Limb (tissue), 2 donors: Measurements from ENCODE around the gene GHDC.
"Not testable (repeated sequence)": the region's sequence is repeated elsewhere in the genome, so short reads cannot be mapped to it uniquely, and the experiment has no call there.

Experiments used
- DNase-seq, 2 donors: peaks; one replicate each; pipeline ENCODE4 v3.0.0-alpha.2; 2016; ENCODE audit errors: extremely low spot score in 2 of 2

GHDC gene

DNA sequence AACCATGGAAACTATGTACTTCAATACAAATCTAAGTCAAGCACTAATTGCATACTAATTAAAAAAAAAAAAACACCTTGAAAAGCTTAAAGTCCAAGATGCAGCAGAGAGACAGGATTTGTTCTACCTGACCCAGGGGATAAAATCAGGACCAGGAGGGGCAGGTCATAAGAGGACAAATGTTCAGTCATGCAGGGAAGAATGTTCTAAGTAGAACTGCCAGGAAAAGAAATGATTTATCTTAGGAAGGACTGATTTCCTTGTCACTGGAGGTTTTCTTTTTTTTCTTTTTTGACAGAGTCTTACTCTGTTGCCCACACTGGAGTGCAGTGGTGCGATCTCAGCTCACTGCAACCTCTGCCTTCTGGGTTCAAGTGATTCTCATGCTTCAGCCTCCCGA, 9.1 kb upstream of the GHDC start:
- no peak for DNase-seq

DNA sequence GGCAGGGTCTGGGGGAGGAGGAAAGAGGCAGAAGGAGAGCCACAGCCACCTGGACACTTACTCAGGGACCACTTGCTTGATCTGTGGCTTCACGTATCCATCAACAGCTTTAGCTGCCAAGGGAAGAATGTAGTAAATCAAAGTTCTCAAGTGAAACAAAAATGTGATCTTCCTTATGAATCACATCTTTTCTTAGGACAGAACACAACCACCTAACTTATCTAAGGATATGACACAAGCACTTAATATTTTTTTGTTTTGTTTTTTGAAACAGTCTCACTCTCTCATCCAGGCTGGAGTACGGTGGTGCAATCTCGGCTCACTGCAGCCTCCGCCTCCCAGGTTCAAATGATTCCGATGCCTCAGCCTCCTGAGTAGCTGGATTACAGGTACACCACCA, 8.4 kb upstream of the GHDC start:
- DNase-seq, result no peak

DNA sequence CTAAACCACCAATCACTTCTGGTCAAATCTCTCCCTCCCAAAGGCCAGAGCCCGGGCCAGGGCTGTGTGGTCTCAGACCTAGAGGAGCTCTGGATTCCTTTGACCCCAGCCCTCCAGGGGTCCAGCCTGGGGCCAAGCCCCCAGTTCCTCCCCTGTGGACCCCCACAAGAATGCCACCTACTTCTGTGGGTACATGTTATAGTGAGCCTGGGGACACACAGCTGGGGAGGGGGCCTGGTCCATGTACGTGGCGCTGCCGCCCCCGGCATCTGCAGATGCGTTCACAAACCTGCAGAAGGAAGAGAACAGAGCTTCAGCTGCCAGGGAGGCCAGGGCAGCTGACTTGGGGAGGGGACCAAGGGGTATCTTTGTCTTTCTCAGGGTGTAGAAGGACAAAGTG, 7.9 kb upstream of the GHDC start:
- no peak for DNase-seq

DNA sequence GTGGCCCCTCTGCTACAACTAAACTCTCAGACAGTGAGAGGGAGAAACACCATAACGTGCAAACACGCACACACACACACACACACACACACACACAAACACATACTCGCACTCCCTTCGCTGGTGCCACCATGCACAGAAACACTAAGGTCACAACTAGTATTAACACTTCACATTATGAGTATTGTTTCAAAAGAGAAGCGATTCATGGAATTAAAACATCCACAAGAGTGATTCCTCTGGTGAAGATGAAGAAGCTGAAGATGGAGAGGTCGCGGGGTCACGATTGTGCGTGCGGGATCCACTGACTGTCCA, 7.1 kb upstream of the GHDC start:
- DNase-seq, result no peak

DNA sequence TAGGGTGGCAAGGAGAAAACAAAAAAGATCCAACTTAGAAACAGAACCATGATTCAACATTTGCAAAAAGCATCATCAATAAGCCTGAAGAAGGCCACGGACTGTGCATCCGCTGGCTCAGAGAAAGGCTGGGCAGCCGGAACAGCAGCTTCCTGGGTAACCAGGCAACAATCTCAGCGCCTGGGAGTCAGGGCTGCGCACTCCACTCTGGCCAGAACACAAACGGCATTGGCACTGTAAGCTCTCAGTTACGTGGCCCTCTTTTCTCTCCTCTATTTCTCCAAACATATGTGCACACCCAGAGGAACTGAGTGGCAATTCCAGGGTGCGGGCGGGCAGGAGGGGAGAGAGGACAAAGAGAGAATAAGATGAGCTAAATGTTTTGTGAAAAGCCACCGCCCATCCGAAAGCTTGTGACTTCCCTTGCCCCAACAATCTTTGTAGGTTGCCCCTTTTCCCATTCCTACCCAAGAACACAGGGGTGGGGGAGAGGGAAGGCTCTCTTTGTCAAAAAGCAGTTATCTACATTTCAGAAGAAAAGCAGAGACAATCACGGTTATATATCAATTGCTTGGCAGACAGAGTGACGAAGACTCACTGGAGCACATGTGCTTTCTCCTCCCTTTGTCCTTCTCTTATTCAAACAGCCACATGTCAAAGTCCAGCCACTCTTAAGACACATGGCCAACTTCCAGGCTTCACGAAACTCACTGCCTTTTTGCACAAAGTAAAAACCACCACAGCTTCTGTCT, 6.6 kb upstream of the GHDC start:
- DNase-seq, result no peak

DNA sequence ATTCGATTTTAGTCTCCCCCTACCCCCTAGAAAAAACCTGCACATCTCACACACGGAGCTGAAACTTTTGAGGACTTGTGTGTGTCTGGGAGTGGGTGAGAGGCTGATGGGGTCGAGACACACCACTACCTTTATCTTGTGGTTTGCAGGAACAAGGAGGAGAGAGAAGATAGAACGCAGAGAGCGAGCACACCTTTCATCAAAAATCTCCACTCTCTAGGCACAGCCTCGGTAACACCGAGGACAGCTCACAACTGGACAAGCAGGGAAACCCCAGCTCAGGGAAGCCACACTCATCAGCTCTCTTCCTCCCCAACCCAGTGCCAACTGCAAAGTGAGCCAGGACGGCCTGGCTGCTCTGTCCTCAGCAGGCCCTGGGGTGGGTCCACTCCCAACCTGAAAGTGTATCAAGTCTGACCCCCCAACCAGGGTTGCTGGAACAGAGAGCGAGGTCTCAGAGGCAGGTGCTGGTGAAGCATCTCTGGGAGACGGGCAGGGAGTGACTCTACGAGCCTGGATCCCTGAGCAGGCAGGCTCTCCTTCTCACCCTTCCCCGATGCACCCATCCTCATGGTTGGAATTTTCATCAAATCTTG, 5.2 kb upstream of the GHDC start:
- DNase-seq, result no peak

DNA sequence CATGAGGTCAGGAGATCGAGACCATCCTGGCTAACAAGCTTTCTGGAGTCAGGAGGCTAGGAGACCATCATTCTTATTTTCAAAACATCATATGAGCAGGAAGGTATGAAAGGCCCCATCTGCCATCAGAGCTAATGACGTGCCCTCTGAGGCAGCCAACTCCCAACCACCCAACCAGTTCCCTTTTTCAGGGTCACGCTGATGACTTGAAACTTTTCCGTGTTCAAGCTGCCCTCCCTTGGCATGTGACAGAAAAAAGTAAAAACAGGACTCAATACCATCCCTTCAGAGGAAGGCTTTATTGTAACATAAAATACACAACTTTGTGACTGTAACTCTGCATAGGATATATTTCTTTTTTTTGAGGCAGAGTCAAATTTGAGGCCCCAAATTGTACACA, 4.6 kb upstream of the GHDC start:
- DNase-seq, result no peak

DNA sequence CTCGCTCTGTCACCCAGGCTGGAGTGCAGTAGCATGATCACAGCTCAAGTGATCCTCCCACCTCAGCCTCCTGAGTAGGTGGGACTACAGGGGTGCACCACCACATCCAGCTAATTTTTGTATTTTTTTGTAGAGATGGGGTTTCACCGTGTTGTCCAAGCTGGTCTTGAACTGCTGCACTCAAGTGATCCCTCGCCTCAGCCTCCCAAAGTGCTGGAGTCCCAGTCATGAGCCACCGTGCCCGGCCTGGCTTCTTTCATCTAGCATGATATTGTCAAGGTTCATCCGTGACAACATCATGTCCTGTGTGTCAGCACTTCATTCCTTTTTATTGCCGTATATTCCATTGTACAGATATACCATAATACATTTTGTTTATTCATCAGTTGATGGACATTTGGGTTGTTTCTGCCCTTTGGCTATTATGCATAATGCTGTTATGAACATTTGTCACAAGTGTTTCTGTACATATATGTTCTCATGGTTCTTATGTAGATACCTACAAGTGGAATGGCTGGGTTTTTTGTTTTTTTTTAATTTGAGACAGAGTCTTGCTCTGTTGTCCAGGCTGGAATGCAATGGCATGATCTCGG, 3.4 kb upstream of the GHDC start:
- no peak for DNase-seq

DNA sequence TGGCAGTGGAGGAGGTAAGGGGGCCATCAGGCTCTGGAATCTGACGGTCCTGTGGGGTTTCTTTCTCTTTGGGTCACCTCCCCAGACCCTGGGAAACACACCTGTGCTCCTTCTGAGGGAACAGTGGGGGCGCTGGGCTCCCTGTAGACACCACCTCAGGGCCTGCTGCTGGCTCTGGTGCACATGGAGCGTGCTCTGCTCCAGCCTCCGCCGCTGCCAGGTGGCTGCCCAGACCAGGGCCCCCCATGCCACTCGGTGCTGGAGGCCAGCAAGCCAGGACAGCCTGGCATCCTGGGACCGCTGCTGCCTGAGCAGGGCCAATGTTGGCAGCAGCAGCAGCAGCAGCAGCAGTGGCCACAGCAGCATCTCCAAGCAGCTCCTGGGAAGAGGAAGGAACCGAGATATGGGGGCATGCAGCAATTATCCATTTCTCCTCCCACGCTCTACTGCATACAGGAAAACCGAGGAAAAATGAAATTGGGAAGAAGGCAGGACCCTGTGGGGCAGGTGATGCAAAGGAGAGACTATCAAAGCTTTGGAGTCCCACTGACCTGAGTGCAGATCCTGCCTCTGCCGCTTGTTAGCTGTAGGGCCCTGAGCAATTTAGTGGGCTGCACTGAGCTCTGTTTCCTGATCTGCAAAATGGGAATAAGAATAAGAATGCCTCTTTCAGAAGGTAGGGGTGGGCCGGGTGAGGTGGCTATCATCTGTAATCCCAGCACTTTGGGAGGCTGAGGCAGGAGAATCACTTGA, 902 bp downstream of the GHDC start:
- no peak for DNase-seq

DNA sequence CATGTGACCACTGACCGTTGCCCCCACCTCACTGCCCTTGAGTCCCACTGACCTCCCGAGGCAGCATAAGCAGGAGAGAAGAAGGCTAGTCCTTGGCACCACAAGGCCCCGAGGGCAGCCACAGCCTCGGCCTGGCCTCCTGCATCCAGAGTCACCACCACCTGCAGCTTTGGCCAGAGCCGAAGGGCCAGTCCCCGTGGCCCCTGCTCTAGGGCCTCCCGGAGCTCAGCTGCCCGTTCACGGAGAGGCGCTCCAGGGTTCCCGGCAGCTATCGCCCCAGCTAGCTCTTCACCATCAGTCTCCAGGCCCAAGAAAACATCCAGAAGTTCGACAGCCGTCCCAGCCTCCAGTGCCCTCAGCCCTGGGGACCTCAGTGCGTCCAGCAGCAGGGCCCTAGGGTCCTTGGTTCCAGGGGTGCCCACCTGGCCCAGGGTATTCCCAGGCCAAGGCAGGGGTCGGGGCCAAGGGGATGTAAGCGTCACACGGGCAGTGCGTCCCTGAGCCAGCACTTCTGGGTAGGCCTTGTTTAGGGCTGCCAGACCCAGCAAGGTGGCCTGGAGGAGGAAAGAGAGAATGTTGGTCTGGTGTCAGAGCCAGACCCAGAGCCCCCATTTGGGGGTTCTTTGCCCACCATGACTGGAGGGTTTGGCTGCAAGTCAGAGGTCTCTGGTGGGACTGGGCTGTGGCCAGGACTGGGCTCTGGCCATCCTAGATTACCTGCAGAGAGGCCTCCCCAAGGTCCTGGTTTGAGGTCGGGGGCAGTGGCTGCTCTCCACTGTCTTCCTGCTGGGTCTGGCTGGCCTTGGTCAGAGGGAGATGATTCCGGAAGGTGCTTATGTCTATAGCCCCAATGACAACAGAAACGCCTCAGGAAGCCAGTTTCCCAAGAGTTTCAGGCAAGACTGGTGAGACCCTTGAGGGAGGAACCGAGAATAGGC, 1.8 kb downstream of the GHDC start:
- DNase-seq, result no peak

DNA sequence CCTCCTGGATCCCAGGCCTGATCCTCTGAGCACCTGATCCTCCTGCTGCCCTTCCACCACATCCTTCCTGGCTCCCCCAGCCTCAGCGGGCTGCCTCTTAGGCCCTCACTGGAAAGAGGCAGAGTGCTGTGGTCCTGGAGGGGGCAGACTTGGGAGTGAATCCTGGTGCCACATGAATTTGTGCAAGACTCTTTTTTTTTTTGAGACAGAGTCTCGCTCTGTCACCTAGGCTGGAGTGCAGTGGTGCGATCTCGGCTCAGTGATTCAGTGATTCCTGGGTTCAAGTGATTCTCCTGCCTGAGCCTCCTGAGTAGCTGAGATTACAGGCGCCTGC, 3.1 kb downstream of the GHDC start:
- no peak for DNase-seq

DNA sequence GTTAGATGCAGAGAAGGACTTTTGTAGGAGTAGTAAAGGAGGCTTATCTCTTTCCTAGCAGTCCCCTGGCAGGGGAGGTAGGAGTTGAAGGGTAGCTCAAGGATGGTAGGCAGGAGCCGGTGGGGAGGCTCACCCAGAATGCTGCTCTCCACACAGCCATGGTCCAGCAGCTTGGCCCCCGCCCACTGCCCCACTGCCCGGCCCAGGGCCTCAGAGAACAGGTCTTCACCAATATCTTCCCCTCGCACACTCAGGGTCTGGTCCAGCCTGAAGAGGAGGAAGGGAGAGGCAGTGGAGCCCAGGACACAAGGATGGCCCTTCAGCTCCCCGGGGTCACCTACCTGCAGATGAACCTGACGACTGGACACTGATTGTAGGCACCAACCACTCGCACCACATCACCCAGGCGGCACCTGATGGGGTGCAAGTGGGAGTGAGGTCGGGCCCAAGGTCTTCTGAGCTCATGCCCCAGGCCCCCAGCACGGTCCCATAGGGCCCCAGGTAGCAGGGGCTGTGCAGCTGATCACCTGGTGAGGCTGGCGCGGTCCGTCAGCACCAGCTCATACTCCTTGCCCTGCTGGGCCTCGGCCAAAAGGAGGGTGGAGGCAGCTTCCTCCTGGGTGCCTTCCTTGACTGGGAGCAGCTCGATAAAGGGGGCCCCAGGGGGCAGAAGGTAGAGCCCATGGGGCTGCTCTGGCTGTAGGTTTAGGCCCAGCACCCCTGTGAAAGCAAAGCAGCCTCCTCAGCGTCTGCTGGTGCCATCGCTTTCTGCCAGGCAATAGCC, 3.6 kb downstream of the GHDC start:
- DNase-seq, result no peak

DNA sequence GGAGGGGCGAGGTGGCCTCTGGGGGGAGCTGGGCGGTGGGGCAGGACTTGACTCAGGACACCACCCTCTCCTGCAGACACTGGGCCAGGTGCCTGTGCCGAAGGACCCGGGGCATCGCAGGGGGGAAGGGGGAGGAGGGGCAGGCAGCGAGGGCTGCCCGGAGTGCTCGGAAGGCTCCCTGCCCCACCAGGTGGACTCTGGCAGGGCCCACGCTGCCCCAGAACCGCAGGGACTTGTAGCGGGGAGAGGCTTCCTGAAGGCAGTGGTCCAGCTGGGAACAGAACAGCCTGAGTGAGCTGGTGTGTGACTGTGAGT, 4.7 kb downstream of the GHDC start:
- DNase-seq, result no peak

DNA sequence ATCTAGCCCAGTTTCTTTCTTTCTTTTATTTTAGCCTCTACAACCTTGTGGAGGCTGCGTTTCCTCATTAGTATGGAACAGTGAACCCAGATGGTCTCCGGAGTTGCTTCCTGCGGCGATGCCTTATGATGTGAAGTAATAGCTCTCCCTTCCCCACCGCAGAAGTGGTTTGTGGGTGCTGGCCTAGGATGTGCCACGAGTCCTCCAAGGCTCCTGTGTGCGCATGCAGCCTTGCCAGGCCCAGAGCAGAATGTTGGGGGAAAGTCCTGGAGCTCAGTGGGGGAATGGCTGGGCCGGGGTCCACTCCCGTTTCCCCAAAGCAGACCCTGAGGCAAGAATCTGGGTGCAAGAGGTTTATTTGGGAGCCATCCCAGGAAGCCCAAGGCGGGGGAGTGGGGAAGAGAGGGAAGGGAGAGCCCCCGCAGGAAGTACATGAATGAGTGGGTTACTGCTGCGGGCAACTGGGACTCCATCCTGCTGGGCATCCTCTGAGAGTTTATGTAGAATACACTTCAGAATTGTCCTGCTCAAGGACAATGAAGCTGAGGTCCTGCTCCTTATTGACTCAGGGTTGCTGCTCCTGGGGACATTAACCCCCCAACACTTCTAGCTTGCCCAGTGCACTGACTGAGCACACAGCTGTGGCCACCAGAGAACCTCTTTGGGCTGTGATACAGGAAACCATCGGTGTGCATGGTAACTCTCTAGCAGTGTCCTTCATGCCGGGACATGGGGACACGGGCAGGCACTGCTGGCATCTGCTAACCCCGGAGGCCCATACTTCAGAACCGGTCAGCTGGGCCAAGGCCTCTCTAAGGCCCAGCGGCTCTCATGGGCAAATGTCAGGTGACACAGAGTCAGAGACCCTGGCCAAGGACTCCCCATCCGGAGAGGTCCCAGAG, 5.3 kb downstream of the GHDC start:
- DNase-seq, result no peak

DNA sequence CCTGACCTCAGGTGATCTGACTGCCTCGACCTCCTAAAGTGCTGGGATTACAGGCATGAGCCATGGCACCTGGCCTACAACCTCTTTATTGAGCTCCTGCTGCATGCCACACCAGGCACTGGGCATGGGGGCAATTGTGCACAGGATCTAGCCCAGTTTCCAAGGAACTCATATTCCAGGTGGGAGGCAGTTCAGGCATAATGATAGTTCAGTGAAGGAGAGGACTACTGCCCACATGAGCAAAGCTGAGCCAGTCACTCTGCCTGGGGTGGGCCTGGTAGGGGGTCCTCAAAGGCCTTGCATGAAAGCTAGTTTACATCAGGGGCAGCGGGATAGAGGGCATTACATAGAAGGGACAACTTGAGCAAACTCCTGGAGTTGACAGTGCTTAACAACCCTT, 6.5 kb downstream of the GHDC start:
- DNase-seq, result no peak

DNA sequence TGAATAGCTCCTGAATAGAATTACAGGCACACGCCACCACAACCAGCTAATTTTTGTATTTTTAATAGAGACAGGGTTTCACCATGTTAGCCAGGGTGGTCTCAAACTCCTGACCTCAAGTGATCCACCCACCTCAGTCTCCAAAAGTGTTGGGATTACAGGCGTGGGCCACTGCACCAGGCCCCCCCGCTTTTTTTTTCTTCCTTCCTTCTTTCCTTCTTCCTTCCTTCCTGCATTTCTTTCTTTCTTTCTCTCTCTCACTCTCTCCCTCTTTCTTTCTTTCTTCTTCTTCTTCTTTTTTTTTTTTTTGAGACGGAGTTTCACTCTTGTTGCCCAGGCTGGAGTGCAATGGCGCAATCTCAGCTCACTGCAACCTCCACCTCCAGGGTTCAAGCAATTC, 8.1 kb downstream of the GHDC start:
- not testable (repeated sequence) for DNase-seq

DNA sequence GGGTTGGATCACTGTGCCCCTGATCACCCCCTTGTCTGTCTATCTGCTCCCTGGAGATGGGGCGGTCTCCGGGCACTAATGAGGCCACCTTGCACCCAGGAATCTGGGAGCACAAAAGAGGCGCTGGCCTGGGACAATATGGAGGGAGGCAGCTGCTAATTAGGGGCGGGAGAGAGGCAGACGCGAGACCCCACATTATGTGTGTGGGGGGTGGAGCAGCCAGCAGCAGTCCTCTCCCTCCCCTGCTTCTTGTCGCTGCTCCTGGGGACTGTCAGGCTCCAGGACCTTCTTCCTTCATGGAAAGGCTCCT, 8.7 kb downstream of the GHDC start:
- DNase-seq, result peak in 1 of 2 donors; percentile 21

DNA sequence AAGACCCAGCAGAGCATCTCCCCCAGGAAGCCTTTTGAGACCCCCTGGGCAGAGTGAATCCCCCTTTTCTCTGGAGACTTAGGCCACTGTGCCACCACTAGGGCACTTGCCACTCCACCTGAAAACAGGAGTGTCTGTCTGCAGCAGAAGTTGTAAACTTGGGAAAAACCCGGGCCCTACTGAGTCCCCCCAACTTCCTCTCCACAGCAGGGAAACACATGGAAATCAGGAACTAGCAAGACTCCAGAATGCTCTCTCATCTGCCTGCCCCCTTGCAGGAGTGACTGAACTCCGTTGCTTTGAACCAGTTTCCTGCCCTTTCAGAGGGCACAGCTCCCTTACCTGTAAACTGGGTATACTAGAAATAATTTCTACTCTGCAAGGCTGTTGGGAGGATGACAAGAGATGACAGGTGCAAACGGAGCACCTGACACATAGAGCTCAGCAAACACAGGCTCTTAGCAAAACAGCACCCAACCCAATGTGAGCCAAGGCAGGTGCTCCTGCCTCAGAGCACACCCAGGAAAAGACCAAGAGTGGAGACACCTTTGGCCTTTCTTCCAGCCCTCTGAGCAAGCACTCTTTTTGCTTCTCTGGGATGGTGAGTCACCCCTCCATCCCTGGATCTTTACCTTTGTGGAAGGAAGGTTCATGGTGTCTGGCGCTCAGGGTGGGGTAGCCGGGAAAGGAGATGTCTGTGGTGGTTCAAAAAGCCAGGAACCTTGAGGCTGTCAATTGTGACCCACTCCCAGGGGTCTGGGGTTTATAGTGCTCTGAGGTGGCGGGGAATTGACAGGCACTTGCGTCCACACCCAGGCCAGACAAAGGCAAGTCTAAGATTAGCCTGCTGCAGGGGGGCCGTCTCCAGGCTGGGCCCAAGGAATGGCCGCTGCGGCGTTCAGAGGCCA, 9.3 kb downstream of the GHDC start, which contains the start of gene HCRT:
HCRT (minus strand) TSS at position 740 of the 908 bp plus-strand sequence; CDS start at position 653, 87 bp downstream.
- DNase-seq, result no peak
